HCEC 1CT (cell line): Measurements from ENCODE around the gene PTMA.
"Not testable (repeated sequence)": the region's sequence is repeated elsewhere in the genome, so short reads cannot be mapped to it uniquely, and the experiment has no call there.

Experiments used
- DNase-seq: peaks from one replicate; pipeline ENCODE4 v3.0.0-alpha.2; 2017

Gene PTMA

GRCh38 chr2:231707927-231708772, at the start of gene PTMA:
PTMA (plus strand) TSS chr2:231708525; CDS start chr2:231708707, 182 bp downstream.
- peak; percentile 99 for DNase-seq

- not testable (repeated sequence) for DNase-seq
These were observed 48.3 kb upstream of the PTMA start for GRCh38 chr2:231660073-231660472.

- DNase-seq, result no peak
These were observed 47.5 kb upstream of the PTMA start for GRCh38 chr2:231660860-231661259.

GRCh38 chr2:231661422-231662027, 46.8 kb upstream of the PTMA start:
- no peak for DNase-seq

GRCh38 chr2:231662028-231662810, 46.1 kb upstream of the PTMA start:
- DNase-seq, result peak; percentile 94

GRCh38 chr2:231662811-231663457, 45.4 kb upstream of the PTMA start:
- DNase-seq, result no peak

GRCh38 chr2:231663458-231664212, 44.7 kb upstream of the PTMA start:
- no peak for DNase-seq

- no peak for DNase-seq
These were observed 43.6 kb upstream of the PTMA start for GRCh38 chr2:231664727-231665126.

- no peak for DNase-seq
These were observed 42.8 kb upstream of the PTMA start for GRCh38 chr2:231665245-231666170.

GRCh38 chr2:231666171-231667095, 41.9 kb upstream of the PTMA start:
- peak; percentile 97 for DNase-seq

GRCh38 chr2:231667096-231667427, 41.3 kb upstream of the PTMA start:
- no peak for DNase-seq

GRCh38 chr2:231667496-231667895, 40.8 kb upstream of the PTMA start:
- no peak for DNase-seq

- no peak for DNase-seq
These were observed 39.3 kb upstream of the PTMA start for GRCh38 chr2:231668981-231669380.

- no peak for DNase-seq
These were observed 36.9 kb upstream of the PTMA start for GRCh38 chr2:231671270-231672050.

GRCh38 chr2:231672617-231673347, 35.5 kb upstream of the PTMA start:
- peak; percentile 38 for DNase-seq

- DNase-seq, result no peak
These were observed 35.0 kb upstream of the PTMA start for GRCh38 chr2:231673348-231673770.

GRCh38 chr2:231674587-231675338, 33.6 kb upstream of the PTMA start:
- DNase-seq, result peak; percentile 26

- no peak for DNase-seq
These were observed 32.1 kb upstream of the PTMA start for GRCh38 chr2:231676243-231676642.
